WTC11 (cell line): ENCODE results near the gene RNF181. TPM values are rescaled to one million over a fixed set of nuclear protein-coding genes. Genes with fewer than 3 reads are reported as not detected.

Experiments used
- total RNA-seq: library from RNA; stranded (reverse); gene quantifications from 3 replicates; pipeline ENCODE4 v1.2.3, GENCODE V29; 2021

Gene RNF181
- total RNA-seq, 1 experiment from 2014 or later = 95.4 TPM

Other genes with a start within 250 kb of the RNF181 start
- 18.9 to 24.4 TPM (median 21.6 TPM) in 3 replicates for gene RETSAT, start 241.2 kb upstream of the RNF181 start, total RNA-seq
- gene ELMOD3, start 241.0 kb upstream of the RNF181 start, total RNA-seq = 9.7 to 10.8 TPM (median 10.6 TPM) in 3 replicates
- gene CAPG, start 185.4 kb upstream of the RNF181 start, total RNA-seq = 117 to 139 TPM (median 131 TPM) in 3 replicates
- gene SH2D6, start 177.0 kb upstream of the RNF181 start, total RNA-seq = 0.50 to 1.2 TPM (median 0.94 TPM) in 3 replicates
- gene MAT2A, start 56.6 kb upstream of the RNF181 start, total RNA-seq = 208 to 222 TPM (median 208 TPM) in 3 replicates
- 40.9 to 42.9 TPM (median 41.4 TPM) in 3 replicates for gene GGCX, start 34.3 kb upstream of the RNF181 start, total RNA-seq
- gene VAMP8, start 18.2 kb upstream of the RNF181 start, total RNA-seq = 48.8 to 55.4 TPM (median 52.0 TPM) in 3 replicates
- gene VAMP5, start 11.3 kb upstream of the RNF181 start, total RNA-seq = 6.3 to 7.4 TPM (median 7.0 TPM) in 3 replicates
- 20.9 to 23.1 TPM (median 21.6 TPM) in 3 replicates for gene TMEM150A, start 7.0 kb downstream of the RNF181 start, total RNA-seq
- 63.8 to 69.6 TPM (median 65.0 TPM) in 3 replicates for gene C2orf68, start 16.3 kb downstream of the RNF181 start, total RNA-seq
- 72.4 to 81.6 TPM (median 75.4 TPM) in 3 replicates for gene USP39, start 20.4 kb downstream of the RNF181 start, total RNA-seq
- 7.6 to 10.7 TPM (median 9.0 TPM) in 3 replicates for gene SFTPB, start 72.5 kb downstream of the RNF181 start, total RNA-seq
- 0.44 TPM in 1 of 3 replicates, not detected in the others for gene GNLY, start 98.6 kb downstream of the RNF181 start, total RNA-seq
- 0.23 to 0.81 TPM (median 0.57 TPM) in 3 replicates for gene ATOH8, start 158.2 kb downstream of the RNF181 start, total RNA-seq